Karpas-422 (cell line): ENCODE measurements around the gene CHMP1A. TPM values are rescaled to one million over a fixed set of nuclear protein-coding genes. Genes with fewer than 3 reads are reported as not detected.

ENCODE experiments used
- DNase-seq: peaks from one replicate; pipeline ENCODE4 v3.0.0-alpha.2; 2015
- H2AFZ ChIP-seq: fragments of 200-600 bp; sonication (generic); 2 replicates; pipeline ENCODE4 v1.6.1; 2014; ENCODE audit warnings: antibody characterized with exemption, low read length, mixed read lengths
- H3K27ac ChIP-seq: fragments of 200-600 bp; sonication (generic); 2 replicates; pipeline ENCODE4 v1.5.1; 2014; ENCODE audit warnings: mild to moderate bottlenecking, low read length, moderate library complexity
- H3K27me3 ChIP-seq: fragments of 200-600 bp; sonication (generic); 2 replicates; pipeline ENCODE4 v1.6.1; 2014; ENCODE audit warnings: low read length, mixed read lengths
- H3K36me3 ChIP-seq: fragments of 200-600 bp; sonication (generic); 2 replicates; pipeline ENCODE4 v1.6.1; 2014; ENCODE audit warnings: low read length, mixed read lengths; ENCODE audit not compliant: insufficient read depth
- H3K4me1 ChIP-seq: fragments of 200-600 bp; sonication (generic); 2 replicates; pipeline ENCODE4 v1.6.1; 2014; ENCODE audit warnings: mild to moderate bottlenecking, low read length, mixed read lengths
- H3K4me2 ChIP-seq: fragments of 200-600 bp; sonication (generic); 2 replicates; pipeline ENCODE4 v1.6.1; 2014; ENCODE audit warnings: low read length, low read depth, mild to moderate bottlenecking; ENCODE audit not compliant: poor library complexity, severe bottlenecking
- H3K4me3 ChIP-seq: fragments of 200-600 bp; sonication (generic); 2 replicates; pipeline ENCODE4 v1.5.1; 2014; ENCODE audit warnings: mild to moderate bottlenecking, antibody characterized with exemption, low read length, mixed read lengths
- H3K79me2 ChIP-seq: fragments of 200-600 bp; sonication (generic); 2 replicates; pipeline ENCODE4 v1.6.1; 2014; ENCODE audit warnings: mild to moderate bottlenecking, low read length, mixed read lengths
- H3K9ac ChIP-seq: fragments of 200-600 bp; sonication (generic); 2 replicates; pipeline ENCODE4 v1.6.0; 2014; ENCODE audit warnings: low read length
- H3K9me2 ChIP-seq: fragments of 200-600 bp; sonication (generic), shearing (Covaris generic); replicated peaks from 2 replicates; pipeline ENCODE4 v1.6.0; 2014; ENCODE audit warnings: mild to moderate bottlenecking, low read length, moderate library complexity; ENCODE audit not compliant: insufficient read depth
- H3K9me3 ChIP-seq: fragments of 300-700, 200-600 bp; sonication (generic); 2 replicates; pipeline ENCODE4 v1.6.1; 2014; ENCODE audit warnings: low read length, mixed read lengths
- H4K20me1 ChIP-seq: fragments of 200-600 bp; sonication (generic); 2 replicates; pipeline ENCODE4 v1.6.1; 2014; ENCODE audit warnings: mild to moderate bottlenecking, antibody characterized with exemption, low read length, low read depth; ENCODE audit not compliant: insufficient read depth
- total RNA-seq: library from RNA; depleted of rRNA; stranded (reverse); fragments of >200 nt; shearing (Covaris generic); gene quantifications from 2 replicates; pipeline ENCODE4 v1.2.3, GENCODE V29; 2014; ENCODE audit warnings: low replicate concordance

CHMP1A gene
- total RNA-seq, 1 experiment from 2014 or later = 35.3 TPM

DNA sequence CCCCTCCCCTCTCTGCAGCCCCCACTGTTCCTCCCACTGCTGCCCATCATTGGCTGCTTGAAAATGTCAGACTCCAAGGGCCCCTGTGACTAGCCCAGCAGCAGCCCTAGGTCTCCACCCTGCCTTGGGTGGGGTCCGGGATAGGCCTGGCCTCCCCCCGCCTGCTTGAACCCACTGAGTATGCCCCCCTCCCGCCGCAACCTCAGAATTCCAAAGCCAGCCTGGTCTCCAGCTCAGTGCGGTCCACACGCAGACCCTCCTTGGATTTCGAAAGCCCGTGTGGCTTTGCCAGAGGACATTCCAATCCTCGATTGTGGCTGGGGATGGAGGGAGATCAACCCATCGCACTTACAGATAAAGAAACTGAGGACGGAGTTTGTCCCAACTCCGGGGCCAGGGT, 37.7 kb downstream of the CHMP1A start:
- Histone ChIP-seq H3K9me3 (no peaks in the 10 kb centered on the region), H4K20me1 (no peaks in the 10 kb centered on the region; the same call in 1 of the 2 replicates), H3K27ac (no peak overlapping the region), H3K9ac (no peak overlapping the region), H3K27me3 (no peaks in the 10 kb centered on the region), H3K36me3 (no peaks in the 10 kb centered on the region), H3K9me2 (no peaks in the 10 kb centered on the region), H3K4me3 (no peak overlapping the region), H2AFZ (no peak overlapping the region), H3K79me2 (no peaks in the 10 kb centered on the region), H3K4me1 (peaks cover 9% of the 10 kb centered on the region), H3K4me2 (no peak overlapping the region)
- no peak for DNase-seq

DNA sequence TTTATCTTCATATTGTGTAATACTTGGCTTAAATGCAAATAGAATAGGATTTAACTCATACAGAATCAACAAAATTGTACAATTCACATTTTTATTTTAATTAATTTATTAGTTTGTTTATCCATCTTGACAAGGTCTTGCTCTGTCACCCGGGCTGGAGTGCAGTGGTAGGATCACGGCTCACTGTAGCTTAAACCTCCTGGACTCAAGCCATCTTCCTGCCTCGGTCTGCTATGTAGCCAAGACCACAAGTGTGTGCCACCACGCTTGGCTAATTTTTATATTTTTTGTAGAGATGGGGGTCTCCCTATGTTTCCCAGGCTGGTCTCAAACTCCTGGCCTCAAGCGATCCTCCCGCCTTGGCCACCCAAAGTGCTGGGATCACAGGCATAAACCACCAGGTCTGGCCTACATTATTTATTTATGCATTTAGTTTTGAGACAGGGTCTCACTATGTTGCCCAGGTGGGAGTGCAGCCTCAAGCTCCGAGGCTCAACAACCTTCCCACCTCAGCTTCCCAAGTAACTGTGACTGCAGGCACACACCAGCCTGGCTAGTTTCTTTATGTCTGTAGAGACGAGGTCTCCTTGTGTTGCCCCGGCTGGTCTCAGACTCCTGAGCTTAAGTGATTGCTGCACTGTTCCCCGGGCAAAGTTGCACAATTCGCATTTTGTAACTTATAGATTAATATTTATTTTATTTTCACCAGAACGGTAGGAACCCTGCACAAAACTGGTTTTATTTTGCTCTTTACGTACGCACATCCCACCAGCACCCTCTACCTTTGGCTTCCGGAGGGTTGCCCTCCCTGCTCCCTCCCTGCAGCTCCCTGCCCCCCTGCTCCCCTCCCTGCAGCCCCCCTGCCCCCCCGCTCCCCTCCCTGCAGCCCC, 39.2 kb downstream of the CHMP1A start:
- H3K27me3 ChIP-seq = no peaks in the 10 kb centered on the region
- H3K79me2 ChIP-seq = no peaks in the 10 kb centered on the region
- no peak overlapping the region for H3K4me3 ChIP-seq
- H3K4me1 ChIP-seq = peaks cover 9% of the 10 kb centered on the region
- no peaks in the 10 kb centered on the region for H3K36me3 ChIP-seq
- H3K9ac ChIP-seq = no peak overlapping the region
- no peak overlapping the region for H3K4me2 ChIP-seq
- no peak overlapping the region for H2AFZ ChIP-seq
- H3K9me3 ChIP-seq = no peaks in the 10 kb centered on the region
- no peaks in the 10 kb centered on the region for H3K9me2 ChIP-seq
- no peak overlapping the region for H3K27ac ChIP-seq
- DNase-seq = no peak
- H4K20me1 ChIP-seq = no peaks in the 10 kb centered on the region; the same call in 1 of the 2 replicates

- no peak overlapping the region for H3K9ac ChIP-seq
- no peaks in the 10 kb centered on the region; the same call in 1 of the 2 replicates for H4K20me1 ChIP-seq
- H3K9me3 ChIP-seq = no peaks in the 10 kb centered on the region
- DNase-seq = no peak
- no peaks in the 10 kb centered on the region for H3K27me3 ChIP-seq
- no peak overlapping the region for H3K27ac ChIP-seq
- H3K4me1 ChIP-seq = peaks cover 9% of the 10 kb centered on the region
- no peak overlapping the region for H3K4me3 ChIP-seq
- no peaks in the 10 kb centered on the region for H3K79me2 ChIP-seq
- H3K4me2 ChIP-seq = no peak overlapping the region
- H3K9me2 ChIP-seq = no peaks in the 10 kb centered on the region
- H2AFZ ChIP-seq = no peak overlapping the region
- H3K36me3 ChIP-seq = no peaks in the 10 kb centered on the region
These were observed 40.5 kb downstream of the CHMP1A start for GRCh38 chr16:89617036-89617435.

DNA sequence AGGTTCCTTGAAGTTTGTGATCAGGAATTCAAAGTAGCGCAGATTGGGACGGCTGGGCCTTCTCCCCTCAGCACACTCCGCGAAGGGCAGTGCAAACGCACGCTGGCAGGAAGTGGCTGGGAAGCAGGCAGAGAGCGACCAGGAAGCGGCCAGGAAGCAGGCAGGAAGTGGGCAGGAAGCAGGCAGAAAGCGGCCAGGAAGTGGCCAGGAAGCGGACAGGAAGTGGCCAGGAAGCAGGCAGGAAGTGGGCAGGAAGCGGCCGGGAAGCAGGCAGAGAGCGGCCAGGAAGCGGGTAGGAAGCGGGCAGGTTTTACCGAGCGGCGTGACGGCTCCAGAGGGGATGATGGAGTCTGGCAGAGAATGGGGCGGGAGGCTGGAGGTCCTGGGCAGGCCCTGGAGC, 40.9 kb downstream of the CHMP1A start:
- Histone ChIP-seq H3K4me2 (no peak overlapping the region), H3K4me1 (peaks cover 9% of the 10 kb centered on the region), H3K79me2 (no peaks in the 10 kb centered on the region), H3K27me3 (no peaks in the 10 kb centered on the region), H3K9ac (no peak overlapping the region), H3K27ac (no peak overlapping the region), H3K9me3 (no peaks in the 10 kb centered on the region), H4K20me1 (no peaks in the 10 kb centered on the region; the same call in 1 of the 2 replicates), H2AFZ (no peak overlapping the region), H3K36me3 (no peaks in the 10 kb centered on the region), H3K9me2 (no peaks in the 10 kb centered on the region), H3K4me3 (no peak overlapping the region)
- DNase-seq = no peak

- H3K27me3 ChIP-seq = no peaks in the 10 kb centered on the region
- no peak overlapping the region for H2AFZ ChIP-seq
- H3K4me1 ChIP-seq = peaks cover 7% of the 10 kb centered on the region
- peak; percentile 75 for DNase-seq
- H3K36me3 ChIP-seq = no peaks in the 10 kb centered on the region
- H3K4me2 ChIP-seq = no peak overlapping the region
- H3K4me3 ChIP-seq = no peak overlapping the region
- H3K9me2 ChIP-seq = no peaks in the 10 kb centered on the region
- H3K9me3 ChIP-seq = no peaks in the 10 kb centered on the region
- no peak overlapping the region for H3K9ac ChIP-seq
- no peaks in the 10 kb centered on the region; the same call in 1 of the 2 replicates for H4K20me1 ChIP-seq
- no peak overlapping the region for H3K27ac ChIP-seq
- no peaks in the 10 kb centered on the region for H3K79me2 ChIP-seq
These were observed 41.9 kb downstream of the CHMP1A start for GRCh38 chr16:89615596-89616090.

GRCh38 chr16:89615176-89615575, 42.3 kb downstream of the CHMP1A start:
- H3K9me3 ChIP-seq = no peaks in the 10 kb centered on the region
- H3K4me3 ChIP-seq = no peak overlapping the region
- H3K9me2 ChIP-seq = no peaks in the 10 kb centered on the region
- H3K4me2 ChIP-seq = no peak overlapping the region
- H3K9ac ChIP-seq = no peak overlapping the region
- no peaks in the 10 kb centered on the region for H3K27me3 ChIP-seq
- no peak overlapping the region for H2AFZ ChIP-seq
- no peaks in the 10 kb centered on the region for H3K79me2 ChIP-seq
- H3K27ac ChIP-seq = no peak overlapping the region
- no peaks in the 10 kb centered on the region for H3K36me3 ChIP-seq
- DNase-seq = no peak
- peaks cover 3% of the 10 kb centered on the region for H3K4me1 ChIP-seq
- H4K20me1 ChIP-seq = no peaks in the 10 kb centered on the region; the same call in 1 of the 2 replicates

GRCh38 chr16:89613954-89614459, 43.5 kb downstream of the CHMP1A start:
- no peak for DNase-seq
- Histone ChIP-seq H3K27ac (no peak overlapping the region), H4K20me1 (no peaks in the 10 kb centered on the region), H3K9me3 (no peaks in the 10 kb centered on the region), H3K4me2 (no peak overlapping the region), H3K36me3 (no peaks in the 10 kb centered on the region), H2AFZ (no peak overlapping the region), H3K9me2 (no peaks in the 10 kb centered on the region), H3K4me1 (no peaks in the 10 kb centered on the region), H3K79me2 (no peaks in the 10 kb centered on the region), H3K27me3 (no peaks in the 10 kb centered on the region), H3K9ac (no peak overlapping the region), H3K4me3 (no peak overlapping the region)

DNA sequence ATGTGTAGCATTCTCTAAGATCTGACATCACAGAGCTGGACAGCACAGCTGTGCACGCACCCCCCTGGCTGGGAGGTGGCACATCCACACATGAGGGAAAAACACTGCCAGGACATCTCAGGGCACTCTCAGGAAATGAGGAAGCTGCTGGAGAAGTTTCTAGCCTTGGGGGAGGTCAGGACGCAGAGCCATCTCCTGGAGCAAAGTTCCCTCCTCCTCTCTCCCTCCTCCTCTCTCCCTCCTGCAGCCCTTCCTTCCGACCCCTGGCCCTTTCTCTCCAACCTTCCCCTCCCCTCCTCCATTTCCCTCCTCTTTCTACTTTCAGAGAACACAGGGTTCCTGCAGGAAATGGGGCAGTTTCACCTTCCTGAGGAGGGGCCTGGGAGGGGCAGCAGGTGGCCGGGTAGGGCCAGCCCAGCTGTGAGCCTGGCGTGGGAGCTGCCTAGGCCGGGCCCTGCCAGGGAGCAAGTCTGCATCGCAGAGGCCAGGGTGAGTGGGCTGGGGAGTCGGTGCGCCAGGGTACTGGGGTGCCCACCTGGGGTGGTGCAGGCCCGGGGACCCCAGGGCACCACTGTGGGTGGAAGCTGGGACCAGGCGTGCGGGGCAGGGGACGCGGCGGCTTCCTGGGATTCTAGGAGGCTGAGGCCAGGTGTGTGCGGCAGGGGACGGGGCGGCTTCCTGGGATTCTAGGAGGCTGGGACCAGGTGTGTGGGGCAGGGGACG, 44.1 kb downstream of the CHMP1A start, which contains the start of gene DPEP1:
TSS of gene DPEP1 (plus strand) at position 412 of the 723 bp plus-strand sequence. CDS start 16,769 bp downstream, outside the sequence.
- H3K9ac ChIP-seq = no peak within 1 kb of the TSS
- H3K4me3 ChIP-seq = no peak within 1 kb of the TSS
- H2AFZ ChIP-seq = no peak within 1 kb of the TSS
- H4K20me1 ChIP-seq = no peaks in the 10 kb centered on the region
- DNase-seq = no peak
- no peaks in the 10 kb centered on the region for H3K4me1 ChIP-seq
- no peaks in the 10 kb centered on the region for H3K36me3 ChIP-seq
- H3K27me3 ChIP-seq = no peaks in the 10 kb centered on the region
- H3K9me2 ChIP-seq = no peaks in the 10 kb centered on the region
- no peaks in the 10 kb centered on the region for H3K79me2 ChIP-seq
- H3K27ac ChIP-seq = no peak within 1 kb of the TSS
- no peaks in the 10 kb centered on the region for H3K9me3 ChIP-seq
- H3K4me2 ChIP-seq = no peak within 1 kb of the TSS
